ENCODE measurements around the gene FBXL19. TPM values are rescaled to one million over a fixed set of nuclear protein-coding genes. Genes with fewer than 3 reads are reported as not detected.

Gene FBXL19
- total and polyA plus RNA-seq, 2 of the 13 experiments (the other 11 are each of a cell fraction or from before 2014, with no cell fraction given) = 6.0 to 13.7 TPM

DNA sequence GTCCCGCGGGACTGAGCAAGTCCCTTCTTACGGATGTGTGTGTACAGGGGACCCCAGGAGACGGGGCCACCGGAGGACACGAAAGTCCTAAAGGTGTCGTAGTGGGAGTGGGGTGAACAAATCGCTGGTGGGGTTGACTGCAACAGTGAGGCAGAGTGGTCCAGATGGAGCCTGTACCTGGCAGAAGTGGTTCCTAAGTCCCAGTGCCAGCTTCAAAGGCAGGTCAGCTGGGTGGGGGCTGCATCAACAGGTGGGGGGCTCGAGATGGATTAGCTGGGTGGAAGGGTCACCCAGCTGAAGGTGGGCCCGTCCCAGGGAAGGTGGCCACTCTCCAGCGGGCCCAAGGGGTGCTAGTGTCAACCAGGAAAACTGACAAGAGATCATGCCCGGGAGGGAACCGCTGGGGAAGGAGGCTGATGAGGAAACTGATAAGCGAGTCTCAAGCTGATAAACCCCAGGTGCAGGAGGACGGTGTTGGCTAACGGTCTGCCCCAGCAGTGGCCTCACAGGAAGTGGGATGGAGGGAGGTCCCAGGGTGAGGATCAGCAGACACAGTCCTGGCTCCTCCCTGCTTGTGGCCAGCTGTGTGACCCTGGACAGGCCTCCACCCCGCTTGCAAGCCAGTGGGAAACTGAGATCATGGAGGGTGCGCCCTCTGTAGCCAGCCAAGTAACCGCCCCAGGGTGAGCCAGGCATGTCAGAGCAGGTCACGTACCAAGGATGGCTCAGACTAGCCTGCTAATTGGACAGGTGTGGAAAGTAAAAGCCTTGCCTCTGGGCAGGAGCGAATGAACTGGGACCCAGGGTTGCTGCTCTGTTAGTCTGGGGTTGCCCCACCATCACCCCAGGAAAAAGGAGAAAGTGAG, 26.5 kb downstream of the FBXL19 start (continued):
- TF ChIP-seq, protein P1, sequence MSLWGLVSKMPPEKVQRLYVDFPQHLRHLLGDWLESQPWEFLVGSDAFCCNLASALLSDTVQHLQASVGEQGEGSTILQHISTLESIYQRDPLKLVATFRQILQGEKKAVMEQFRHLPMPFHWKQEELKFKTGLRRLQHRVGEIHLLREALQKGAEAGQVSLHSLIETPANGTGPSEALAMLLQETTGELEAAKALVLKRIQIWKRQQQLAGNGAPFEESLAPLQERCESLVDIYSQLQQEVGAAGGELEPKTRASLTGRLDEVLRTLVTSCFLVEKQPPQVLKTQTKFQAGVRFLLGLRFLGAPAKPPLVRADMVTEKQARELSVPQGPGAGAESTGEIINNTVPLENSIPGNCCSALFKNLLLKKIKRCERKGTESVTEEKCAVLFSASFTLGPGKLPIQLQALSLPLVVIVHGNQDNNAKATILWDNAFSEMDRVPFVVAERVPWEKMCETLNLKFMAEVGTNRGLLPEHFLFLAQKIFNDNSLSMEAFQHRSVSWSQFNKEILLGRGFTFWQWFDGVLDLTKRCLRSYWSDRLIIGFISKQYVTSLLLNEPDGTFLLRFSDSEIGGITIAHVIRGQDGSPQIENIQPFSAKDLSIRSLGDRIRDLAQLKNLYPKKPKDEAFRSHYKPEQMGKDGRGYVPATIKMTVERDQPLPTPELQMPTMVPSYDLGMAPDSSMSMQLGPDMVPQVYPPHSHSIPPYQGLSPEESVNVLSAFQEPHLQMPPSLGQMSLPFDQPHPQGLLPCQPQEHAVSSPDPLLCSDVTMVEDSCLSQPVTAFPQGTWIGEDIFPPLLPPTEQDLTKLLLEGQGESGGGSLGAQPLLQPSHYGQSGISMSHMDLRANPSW (CRISPR knock-in tag; IDR thresholded peaks at IDR 0.05; ENCODE audit: borderline replicate concordance) = peak; percentile 68; the same call in 1 of the 2 replicates
- TF ChIP-seq ZNF878 (CRISPR knock-in tag; IDR thresholded peaks at IDR 0.05) = peak; percentile 86; the same call in 1 of the 2 replicates
- TF ChIP-seq EHMT2 (IDR thresholded peaks at IDR 0.05; ENCODE audit: borderline replicate concordance, low read depth, low read length) = no peak
- TF ChIP-seq TARDBP (CRISPR knock-in tag; IDR thresholded peaks at IDR 0.05) = peak; percentile 90
- TF ChIP-seq, protein P2, sequence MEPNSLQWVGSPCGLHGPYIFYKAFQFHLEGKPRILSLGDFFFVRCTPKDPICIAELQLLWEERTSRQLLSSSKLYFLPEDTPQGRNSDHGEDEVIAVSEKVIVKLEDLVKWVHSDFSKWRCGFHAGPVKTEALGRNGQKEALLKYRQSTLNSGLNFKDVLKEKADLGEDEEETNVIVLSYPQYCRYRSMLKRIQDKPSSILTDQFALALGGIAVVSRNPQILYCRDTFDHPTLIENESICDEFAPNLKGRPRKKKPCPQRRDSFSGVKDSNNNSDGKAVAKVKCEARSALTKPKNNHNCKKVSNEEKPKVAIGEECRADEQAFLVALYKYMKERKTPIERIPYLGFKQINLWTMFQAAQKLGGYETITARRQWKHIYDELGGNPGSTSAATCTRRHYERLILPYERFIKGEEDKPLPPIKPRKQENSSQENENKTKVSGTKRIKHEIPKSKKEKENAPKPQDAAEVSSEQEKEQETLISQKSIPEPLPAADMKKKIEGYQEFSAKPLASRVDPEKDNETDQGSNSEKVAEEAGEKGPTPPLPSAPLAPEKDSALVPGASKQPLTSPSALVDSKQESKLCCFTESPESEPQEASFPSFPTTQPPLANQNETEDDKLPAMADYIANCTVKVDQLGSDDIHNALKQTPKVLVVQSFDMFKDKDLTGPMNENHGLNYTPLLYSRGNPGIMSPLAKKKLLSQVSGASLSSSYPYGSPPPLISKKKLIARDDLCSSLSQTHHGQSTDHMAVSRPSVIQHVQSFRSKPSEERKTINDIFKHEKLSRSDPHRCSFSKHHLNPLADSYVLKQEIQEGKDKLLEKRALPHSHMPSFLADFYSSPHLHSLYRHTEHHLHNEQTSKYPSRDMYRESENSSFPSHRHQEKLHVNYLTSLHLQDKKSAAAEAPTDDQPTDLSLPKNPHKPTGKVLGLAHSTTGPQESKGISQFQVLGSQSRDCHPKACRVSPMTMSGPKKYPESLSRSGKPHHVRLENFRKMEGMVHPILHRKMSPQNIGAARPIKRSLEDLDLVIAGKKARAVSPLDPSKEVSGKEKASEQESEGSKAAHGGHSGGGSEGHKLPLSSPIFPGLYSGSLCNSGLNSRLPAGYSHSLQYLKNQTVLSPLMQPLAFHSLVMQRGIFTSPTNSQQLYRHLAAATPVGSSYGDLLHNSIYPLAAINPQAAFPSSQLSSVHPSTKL (CRISPR knock-in tag; IDR thresholded peaks at IDR 0.05) = peak; percentile 80
- TF ChIP-seq, protein P3, sequence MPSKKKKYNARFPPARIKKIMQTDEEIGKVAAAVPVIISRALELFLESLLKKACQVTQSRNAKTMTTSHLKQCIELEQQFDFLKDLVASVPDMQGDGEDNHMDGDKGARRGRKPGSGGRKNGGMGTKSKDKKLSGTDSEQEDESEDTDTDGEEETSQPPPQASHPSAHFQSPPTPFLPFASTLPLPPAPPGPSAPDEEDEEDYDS (CRISPR knock-in tag; IDR thresholded peaks at IDR 0.05) = peak; percentile 97
- TF ChIP-seq ISL2 (CRISPR knock-in tag; IDR thresholded peaks at IDR 0.05) = no peak; the same call in 1 of the 2 replicates
- TF ChIP-seq SIX4 (CRISPR knock-in tag; IDR thresholded peaks at IDR 0.05) = peak; percentile 64; the same call in 1 of the 2 replicates
- peak; percentile 30; the same call in 1 of the 2 replicates for TF ChIP-seq ZNF12 (CRISPR knock-in tag; IDR thresholded peaks at IDR 0.05)
- TF ChIP-seq MAZ (IDR thresholded peaks at IDR 0.05; ENCODE audit: borderline replicate concordance, low read depth, low read length) = 0 out of 2 replicates have a peak, but pooled peaks have one; percentile 55
- peak; percentile 91 for TF ChIP-seq MAZ (CRISPR knock-in tag; IDR thresholded peaks at IDR 0.05; ENCODE audit: low read depth)
- no peak for TF ChIP-seq FLYWCH1 (CRISPR knock-in tag; IDR thresholded peaks at IDR 0.05)
- TF ChIP-seq HDAC6 (IDR thresholded peaks at IDR 0.05; ENCODE audit: low read depth, low read length) = no peak
- TF ChIP-seq, protein P4, sequence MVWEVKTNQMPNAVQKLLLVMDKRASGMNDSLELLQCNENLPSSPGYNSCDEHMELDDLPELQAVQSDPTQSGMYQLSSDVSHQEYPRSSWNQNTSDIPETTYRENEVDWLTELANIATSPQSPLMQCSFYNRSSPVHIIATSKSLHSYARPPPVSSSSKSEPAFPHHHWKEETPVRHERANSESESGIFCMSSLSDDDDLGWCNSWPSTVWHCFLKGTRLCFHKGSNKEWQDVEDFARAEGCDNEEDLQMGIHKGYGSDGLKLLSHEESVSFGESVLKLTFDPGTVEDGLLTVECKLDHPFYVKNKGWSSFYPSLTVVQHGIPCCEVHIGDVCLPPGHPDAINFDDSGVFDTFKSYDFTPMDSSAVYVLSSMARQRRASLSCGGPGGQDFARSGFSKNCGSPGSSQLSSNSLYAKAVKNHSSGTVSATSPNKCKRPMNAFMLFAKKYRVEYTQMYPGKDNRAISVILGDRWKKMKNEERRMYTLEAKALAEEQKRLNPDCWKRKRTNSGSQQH (CRISPR knock-in tag; IDR thresholded peaks at IDR 0.05; ENCODE audit: low read depth) = peak; percentile 78; the same call in 1 of the 2 replicates
- TF ChIP-seq ADNP (CRISPR knock-in tag; IDR thresholded peaks at IDR 0.05) = no peak
- TF ChIP-seq, protein P5, sequence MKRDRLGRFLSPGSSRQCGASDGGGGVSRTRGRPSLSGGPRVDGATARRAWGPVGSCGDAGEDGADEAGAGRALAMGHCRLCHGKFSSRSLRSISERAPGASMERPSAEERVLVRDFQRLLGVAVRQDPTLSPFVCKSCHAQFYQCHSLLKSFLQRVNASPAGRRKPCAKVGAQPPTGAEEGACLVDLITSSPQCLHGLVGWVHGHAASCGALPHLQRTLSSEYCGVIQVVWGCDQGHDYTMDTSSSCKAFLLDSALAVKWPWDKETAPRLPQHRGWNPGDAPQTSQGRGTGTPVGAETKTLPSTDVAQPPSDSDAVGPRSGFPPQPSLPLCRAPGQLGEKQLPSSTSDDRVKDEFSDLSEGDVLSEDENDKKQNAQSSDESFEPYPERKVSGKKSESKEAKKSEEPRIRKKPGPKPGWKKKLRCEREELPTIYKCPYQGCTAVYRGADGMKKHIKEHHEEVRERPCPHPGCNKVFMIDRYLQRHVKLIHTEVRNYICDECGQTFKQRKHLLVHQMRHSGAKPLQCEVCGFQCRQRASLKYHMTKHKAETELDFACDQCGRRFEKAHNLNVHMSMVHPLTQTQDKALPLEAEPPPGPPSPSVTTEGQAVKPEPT (CRISPR knock-in tag; IDR thresholded peaks at IDR 0.05; ENCODE audit: low read depth) = peak; percentile 89; the same call in 1 of the 2 replicates
- peak; percentile 43; the same call in 1 of the 2 replicates for TF ChIP-seq ZIK1 (CRISPR knock-in tag; IDR thresholded peaks at IDR 0.05; ENCODE audit: borderline replicate concordance, low read depth)
- no peak for TF ChIP-seq ZNF615 (CRISPR knock-in tag; IDR thresholded peaks at IDR 0.05; ENCODE audit: borderline replicate concordance)

Data from HepG2 (cell line).